A549 (cell line): Measurements from ENCODE around the gene USP3.

Experiments used
- HDAC2 ChIP-seq: fragments of 200-600 bp; sonication (generic); IDR thresholded peaks from 2 replicates; pipeline ENCODE4 v1.6.1; 2016
- KDM5A ChIP-seq: fragments of 200-600 bp; sonication (generic); IDR thresholded peaks from 2 replicates; pipeline ENCODE4 v1.6.1; 2016; ENCODE audit warnings: antibody characterized with exemption, mild to moderate bottlenecking
- NFE2L2 ChIP-seq: fragments of 150-350 bp; conservative IDR thresholded peaks from 2 replicates; pipeline ENCODE4 v1.6.1; 2014; ENCODE audit warnings: low read length
- RAD21 ChIP-seq, 2 experiments: fragments of >200 bp in 1 of 2; sonication (Bioruptor Twin) in 1 of 2; formaldehyde crosslinking in 1 of 2; IDR thresholded peaks in 1 of 2; conservative IDR thresholded peaks in 1 of 2; 2 replicates in 1 of 2; 3 replicates in 1 of 2; pipeline ENCODE4 v1.6.1; 2012 to 2018; ENCODE audit warnings: inconsistent platforms in 1 of 2
- TF ChIP-seq, protein P1 (sequence below): fragments of >200 bp; sonication (Bioruptor Twin); formaldehyde crosslinking; IDR thresholded peaks from 3 replicates; pipeline ENCODE4 v1.5.1; 2016

GRCh38 chr15:63509056-63509954, 4.9 kb downstream of the USP3 start:
- TF ChIP-seq, protein P1, sequence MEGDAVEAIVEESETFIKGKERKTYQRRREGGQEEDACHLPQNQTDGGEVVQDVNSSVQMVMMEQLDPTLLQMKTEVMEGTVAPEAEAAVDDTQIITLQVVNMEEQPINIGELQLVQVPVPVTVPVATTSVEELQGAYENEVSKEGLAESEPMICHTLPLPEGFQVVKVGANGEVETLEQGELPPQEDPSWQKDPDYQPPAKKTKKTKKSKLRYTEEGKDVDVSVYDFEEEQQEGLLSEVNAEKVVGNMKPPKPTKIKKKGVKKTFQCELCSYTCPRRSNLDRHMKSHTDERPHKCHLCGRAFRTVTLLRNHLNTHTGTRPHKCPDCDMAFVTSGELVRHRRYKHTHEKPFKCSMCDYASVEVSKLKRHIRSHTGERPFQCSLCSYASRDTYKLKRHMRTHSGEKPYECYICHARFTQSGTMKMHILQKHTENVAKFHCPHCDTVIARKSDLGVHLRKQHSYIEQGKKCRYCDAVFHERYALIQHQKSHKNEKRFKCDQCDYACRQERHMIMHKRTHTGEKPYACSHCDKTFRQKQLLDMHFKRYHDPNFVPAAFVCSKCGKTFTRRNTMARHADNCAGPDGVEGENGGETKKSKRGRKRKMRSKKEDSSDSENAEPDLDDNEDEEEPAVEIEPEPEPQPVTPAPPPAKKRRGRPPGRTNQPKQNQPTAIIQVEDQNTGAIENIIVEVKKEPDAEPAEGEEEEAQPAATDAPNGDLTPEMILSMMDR, result no peak
- TF ChIP-seq KDM5A, result no peak
- TF ChIP-seq RAD21 (conservative IDR thresholded peaks at IDR 0.05 in 1 of 2, IDR thresholded peaks at IDR 0.05 in 1 of 2), result no peak
- no peak for TF ChIP-seq NFE2L2
- no peak for TF ChIP-seq HDAC2
